Non-pigmented ciliary epithelial cell (primary cell): ENCODE results near the gene SFXN4.
A peak's percentile ranks its signal among the peaks of the same experiment; 100 is the strongest.

Source experiments
- DNase-seq: peaks from one replicate; pipeline ENCODE4 v3.0.0-alpha.2; 2010; ENCODE audit warnings: low read depth

Gene SFXN4, protein sequence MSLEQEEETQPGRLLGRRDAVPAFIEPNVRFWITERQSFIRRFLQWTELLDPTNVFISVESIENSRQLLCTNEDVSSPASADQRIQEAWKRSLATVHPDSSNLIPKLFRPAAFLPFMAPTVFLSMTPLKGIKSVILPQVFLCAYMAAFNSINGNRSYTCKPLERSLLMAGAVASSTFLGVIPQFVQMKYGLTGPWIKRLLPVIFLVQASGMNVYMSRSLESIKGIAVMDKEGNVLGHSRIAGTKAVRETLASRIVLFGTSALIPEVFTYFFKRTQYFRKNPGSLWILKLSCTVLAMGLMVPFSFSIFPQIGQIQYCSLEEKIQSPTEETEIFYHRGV

DNA sequence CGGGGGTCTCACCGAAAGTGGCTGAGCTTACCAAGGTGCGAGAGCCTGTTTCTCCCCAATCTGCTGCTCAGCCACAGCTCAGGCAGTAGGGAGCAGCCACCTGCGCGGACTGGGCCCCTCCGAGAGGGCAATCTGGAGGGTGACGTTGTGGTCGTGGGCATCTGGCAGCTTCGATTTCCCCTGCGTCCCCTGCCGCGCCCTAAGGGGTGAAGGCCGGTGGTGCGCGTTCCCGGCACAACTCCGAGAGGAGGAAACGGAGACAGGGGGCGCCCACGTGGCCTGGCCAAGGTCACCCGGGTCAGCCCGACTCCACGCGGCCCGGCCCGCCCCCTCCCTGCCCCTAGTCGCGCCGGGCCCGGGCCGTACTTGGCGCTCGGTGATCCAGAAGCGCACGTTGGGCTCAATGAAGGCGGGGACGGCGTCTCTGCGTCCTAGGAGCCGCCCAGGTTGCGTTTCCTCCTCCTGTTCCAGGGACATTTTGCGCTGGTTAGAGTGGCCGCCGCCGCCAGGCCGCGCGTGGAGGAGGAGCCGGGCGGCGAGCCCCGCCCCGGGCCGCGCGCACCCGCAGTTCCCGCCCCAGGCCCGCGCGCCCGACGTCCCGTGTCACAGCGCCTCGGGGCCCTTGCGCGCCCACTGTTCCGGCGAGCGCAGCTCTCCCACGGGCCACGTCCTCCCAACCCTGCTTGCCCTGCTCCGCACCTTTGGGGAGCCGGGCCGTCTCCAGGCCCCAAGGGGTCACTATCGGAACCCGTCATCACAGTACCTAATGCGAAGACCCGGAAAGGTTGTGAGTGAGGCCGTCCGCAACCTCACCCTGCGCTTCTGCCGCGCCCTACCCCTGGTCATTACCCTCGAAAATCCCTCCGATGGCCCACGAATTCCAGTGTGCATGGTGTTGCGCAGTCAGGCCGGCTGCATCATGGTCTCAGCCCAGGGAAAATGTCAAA, at the start of gene SFXN4:
Gene SFXN4 (minus strand): TSS at position 544 of the 947 bp plus-strand sequence. CDS start 67 bp downstream, at position 477.
- no peak for DNase-seq

DNA sequence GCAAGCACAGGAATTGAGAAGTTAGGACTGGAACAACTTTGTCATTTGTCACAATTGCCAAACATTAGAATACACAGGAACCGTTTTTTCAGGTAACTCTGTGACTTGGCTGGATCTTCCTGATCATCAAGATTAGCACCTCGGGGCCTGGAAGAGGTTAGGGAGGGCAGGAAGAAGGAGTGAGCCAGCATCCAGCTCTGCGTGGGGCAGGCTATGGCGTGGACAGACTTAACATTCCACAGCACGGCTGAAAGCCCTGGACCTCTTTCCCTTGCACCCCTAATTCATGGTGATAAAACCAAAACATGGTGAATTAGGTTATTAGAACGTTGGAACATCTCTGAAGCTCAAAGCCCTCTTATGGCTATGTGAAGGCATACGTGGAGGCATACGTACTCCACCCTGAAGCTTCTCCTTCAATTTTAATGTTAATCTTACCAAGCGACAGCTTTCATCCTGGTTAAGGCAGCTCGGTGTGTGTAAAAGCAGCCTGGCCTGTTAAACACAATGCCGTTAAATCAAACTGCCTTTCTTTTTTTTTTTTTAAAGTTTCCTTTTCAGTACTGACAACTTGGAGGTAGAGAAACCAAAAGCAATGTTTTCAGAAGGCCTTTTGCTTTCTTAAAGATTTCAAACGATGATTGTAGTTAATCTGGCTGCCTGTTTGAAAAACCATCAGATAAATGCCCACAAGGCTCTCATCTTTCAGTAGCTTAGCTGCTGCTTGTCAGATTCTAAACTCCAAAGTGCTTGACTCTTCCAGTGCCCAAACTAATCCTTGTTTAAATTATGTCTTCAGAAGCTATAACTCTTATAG, 46.3 kb upstream of the SFXN4 start:
- DNase-seq = no peak

DNA sequence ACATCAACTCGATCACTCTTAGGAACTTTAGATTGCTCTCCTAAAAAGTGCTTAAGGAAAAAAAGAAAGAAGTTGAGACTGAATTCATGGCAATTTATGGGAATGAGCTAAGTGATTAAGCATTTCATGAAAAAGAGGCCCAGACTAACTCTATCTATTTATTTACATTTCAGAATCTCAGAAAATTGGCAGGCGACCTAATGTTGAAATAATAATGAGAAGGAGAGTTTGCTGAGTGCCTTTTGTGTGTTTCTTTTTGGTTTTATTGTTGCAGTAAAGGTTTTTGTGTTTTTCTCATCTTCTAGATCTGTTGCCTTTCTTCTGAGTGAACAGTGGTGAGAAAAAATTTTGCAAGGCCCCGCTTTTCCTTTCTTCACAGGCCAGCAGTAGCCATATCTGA, 45.7 kb upstream of the SFXN4 start:
- no peak for DNase-seq

DNA sequence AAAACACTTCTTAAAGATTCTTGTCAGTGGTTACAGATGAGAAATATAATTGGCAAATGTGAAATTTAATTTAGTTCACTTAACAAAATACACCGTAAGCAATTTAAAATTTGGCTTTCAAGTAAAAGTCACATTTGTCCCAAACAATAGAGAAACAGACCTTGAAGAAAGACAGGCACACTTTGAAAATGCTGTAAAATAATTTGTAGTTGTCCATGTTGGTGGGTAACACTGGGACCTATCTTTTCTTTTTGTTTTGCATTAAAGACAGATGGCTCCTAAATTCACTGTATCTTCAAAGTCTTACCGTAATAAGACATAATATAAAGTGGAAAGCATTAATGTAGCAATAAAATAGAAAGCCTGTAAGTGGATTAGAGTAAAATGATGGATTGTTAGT, 45.1 kb upstream of the SFXN4 start:
- DNase-seq = no peak

DNA sequence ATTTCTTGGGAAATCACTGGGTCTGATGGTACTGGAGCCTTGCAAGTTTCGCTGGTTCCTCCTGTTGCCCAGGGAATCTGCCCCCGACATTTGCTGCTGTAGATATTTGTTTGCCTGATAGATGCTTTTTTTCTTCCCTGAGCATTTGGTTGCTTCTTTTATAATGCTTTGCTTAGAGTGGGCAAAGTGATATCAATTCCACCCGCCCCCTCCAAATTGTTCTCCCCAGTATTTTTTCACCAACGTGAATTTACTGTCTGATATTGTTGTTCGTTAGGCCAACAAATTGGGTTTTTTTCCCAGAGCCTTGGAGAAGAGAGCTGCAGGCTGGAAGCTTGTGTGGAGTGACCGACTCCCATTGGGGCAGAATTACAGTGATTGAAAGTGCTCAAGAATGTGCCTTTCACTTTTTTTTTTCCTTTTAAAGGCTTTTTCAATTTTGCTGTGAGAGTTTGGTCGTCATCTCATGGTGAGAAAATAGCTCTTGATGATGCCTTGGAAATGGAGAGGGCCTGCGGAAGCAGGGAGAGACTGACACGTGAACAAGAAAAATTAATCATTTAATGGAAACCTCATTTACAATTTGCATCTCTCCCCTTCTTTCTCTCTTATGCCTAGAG, 44.3 kb upstream of the SFXN4 start:
- no peak for DNase-seq

DNA sequence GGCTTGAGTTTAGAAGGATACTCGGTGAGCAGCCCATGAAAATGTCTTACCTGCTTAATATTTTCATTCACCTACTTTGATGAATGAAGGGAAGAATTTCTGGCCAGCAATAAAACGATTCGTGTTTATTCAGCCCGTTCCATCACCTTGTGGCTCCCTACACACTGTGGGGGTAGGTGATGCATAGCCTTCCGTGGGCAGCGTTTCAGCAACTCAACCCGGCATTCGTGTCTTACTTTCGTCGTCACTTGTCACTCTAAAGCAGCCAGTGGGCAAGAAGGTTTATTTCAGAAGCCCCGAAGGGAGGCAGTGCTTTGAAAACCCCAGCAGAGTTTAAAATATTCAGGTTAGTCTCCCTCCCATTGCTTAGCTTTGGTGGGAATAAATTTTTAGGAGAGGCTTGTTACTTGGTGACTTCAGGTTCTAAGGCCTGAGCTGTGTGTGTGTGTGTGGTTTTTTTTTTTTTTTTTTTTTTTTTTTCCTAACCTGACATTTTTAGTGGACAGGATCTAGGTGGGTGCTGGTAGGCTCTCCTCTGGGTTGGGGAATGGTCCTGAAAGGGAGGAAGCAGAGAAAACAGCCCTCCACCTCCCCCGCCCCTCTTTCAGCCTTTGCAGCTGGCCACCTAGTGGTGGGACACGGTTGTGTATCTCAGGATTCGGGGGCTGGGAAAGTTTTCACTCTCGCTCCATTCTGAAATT, 43.7 kb upstream of the SFXN4 start:
- DNase-seq = no peak

DNA sequence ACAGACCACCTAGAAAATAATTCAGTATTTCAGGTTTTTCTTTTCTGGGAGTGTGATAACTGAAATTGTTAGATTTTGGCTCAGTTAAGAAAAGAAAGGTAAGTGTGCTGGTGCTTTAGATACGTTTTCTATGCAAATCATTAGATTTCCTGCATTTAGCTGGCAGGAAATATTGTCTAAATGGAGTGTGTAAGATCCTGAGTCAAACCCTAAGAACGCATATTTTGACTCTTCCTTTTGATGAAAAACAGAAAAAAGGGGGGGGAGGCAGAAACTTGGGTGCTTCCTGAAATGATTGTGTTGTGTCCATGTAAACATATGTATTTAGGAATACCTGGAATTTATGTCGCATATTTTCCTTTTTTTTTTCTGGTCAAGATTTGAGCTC, 43.0 kb upstream of the SFXN4 start:
- no peak for DNase-seq

DNA sequence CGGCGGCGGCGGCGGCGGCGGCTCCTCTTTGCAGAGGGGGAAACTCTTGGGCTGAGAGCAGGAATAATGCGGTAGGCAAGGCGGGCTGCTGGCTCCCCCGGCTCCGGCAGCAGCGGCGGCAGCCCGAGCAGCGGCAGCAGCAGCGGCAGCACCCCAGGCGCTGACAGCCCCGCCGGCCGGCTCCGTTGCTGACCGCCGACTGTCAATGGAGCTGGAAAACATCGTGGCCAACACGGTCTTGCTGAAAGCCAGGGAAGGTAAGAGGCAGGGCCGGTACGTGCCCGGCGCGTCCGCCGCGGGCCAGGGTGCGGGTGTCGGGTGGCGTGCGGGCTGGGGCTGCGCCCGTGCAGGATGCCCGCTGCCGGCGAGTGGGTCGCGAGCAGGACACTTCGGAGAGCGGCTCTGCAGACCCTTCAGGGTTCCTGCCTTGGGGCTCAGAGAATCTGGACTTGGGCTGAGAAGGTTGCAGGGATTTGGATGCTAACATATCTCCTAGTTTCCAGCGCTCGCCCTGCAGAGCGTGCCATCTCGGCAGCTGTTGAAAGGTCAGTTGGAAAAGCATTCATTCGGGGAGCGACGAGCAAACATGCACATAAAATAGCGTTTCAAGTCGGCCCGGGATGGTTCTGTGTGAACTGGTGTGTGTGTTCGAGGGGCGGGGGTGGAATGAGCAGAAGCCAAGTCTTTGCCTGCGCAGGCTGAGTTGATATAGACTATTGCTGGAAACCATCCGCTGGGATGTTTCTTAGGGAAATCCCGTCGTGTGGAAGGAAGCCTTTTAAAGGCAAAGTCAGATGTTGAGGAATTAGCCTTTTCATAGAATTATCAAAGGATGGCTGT, 42.4 kb upstream of the SFXN4 start:
- no peak for DNase-seq

DNA sequence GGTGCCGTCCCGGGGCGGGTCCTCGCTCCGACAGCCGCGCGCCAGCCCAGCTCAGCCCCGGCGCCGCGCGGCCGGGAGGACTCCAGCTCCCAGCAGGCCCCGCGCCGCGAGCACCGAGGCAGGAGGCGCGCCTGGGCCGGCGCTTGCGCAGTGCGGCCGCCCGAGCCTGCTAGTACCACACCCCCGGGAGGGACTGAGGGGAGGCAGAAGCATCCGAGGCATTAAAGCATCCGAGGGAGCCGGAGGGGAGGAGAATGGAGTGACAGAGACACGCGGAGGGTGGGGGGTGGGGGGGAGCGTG, 41.8 kb upstream of the SFXN4 start, which contains the start of gene GRK5:
Gene GRK5 (plus strand): TSS at position 206 of the 301 bp plus-strand sequence. CDS start 347 bp downstream, outside the sequence.
- DNase-seq = no peak

DNA sequence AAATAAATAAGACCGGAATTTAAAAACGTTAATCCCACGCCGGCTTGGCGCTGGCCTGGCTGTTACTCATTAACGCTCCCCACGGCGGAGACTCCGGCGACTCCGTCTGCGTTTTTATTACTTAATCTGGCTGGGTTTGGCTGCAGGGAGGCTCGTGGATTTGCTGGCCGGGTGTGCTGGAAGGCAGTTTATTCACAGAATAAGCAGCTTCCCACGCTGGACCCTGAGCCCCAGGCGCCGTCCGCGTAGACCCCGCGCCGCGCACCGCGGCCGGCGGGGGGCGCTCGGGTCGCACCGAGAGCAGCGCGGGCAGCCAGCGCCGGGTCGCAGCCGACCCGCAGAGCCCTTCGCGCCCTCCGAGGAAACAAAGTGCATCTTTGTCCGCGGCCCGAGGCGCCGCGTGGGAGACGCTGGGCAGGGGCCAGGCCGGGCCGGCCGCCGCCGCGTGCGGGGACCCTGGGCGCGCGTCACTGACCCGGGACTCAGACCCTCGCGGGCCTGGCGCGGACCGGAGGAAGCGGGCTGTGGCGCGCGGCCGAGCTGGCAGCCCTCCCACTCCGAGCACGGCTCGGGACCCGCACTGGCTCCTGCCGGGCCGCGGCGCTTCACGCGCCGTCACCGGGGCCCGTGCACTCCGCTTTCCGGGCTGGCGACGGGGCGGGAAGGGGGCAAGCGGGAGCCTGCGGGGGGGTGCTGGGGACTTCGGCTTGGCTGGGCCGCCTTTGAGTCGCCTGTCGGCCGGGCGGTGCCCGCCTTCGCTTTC, 41.3 kb upstream of the SFXN4 start:
- no peak for DNase-seq

DNA sequence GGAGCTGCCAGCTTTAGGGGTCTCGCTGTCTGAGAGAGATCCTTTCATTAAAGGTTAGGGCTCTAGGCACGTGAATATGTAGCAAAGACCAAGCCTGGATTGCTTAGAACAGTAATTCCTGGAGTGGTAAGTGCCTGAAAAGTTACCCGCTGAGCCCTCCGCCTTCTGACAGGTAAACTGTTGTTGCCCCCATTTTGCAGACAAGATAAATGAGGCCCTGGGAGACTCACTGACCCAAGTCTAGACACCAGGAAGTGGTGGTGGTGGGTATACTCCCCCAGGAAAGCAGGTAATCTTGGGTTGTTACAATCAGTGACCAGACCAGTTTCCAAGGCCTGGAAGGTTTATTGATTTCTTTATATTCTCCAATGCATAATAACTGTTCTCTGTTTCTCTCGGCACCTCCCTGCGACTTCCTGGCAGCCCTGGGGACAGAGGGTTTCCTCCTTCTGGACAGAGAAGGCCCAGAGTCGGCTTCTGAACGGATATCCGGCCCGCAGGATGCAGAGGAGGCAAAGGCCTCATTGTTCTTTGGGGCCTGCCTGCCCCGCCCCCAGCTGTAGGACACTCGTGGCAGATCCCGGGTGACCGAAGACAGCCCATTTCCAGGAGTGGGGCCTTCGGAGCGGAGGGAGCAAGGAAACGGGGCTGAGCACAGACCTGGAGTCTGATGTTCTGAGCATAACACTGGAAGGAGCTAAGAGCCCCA, 40.5 kb upstream of the SFXN4 start:
- DNase-seq = no peak

DNA sequence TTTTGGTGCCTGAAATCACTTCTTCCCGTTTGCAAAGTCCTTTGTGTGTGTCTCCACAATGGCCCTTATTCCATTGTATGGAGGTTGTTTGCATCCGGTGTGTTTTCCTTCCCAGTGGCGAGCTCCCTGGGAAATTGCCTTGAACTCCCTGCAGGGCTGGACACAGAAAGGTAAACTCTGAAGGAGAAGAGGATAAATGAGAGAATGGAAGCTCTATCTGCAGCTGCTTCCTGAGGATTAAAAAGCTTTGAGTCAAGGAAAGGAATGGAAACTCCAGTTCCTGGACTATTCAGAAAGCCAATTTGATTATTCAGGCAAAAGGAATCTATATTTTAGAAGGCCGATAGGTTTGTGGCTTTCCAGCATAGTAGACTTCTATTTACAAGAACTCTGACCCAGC, 37.5 kb upstream of the SFXN4 start:
- no peak for DNase-seq

DNA sequence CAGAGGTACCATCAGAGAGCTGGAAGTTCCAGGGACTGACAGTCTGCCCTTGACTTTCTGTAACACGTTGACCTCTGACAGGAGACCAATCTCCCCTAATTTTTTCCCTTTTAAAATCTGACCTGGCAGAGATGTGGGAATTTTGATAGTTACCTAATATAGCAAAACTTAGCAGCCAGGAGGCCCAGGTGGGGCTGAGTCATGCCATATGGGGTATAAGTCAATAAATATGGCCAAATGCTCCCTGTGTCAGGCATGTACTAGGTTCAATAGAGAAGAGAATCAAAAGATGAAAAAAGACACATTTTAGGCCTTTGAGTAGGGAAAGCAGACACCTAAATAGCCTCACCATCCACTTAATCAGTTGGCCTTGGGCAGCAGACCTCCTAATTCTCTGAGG, 35.7 kb upstream of the SFXN4 start:
- DNase-seq = no peak

DNA sequence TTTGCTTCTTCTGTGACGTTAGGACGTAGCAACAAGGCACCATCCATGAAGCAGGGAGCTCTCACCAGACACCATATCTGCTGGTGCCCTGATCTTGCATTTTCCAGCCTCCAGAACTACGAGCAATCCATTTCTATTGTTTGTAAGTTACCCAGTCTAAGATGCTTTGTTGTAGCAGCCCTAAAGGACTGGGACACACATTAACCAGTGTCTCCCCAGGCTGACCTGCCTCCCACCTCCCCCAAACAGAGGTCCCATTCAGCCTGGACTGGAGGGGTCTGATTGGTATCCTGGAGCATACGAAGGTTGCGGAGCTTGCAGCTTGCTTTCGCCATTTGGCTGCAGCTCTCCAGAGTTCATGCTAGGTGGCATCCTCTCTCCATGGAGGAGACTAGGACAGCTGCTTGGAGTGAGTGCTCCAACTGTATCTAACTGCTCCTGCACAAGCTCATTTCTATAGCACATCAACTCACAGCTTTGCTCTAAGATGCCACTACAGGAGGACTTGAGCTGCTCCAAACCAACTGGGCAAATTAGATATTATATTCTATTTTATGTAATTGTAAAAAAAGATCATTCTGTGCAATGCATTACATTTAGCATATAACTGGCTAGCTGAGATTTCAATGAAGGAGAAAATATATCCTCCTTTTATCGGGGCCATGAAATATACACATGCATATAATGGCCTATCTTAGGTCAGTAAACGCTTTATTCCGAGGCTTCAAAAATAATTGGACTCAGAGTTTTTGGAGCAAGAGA, 33.9 kb upstream of the SFXN4 start:
- DNase-seq = peak; percentile 76

DNA sequence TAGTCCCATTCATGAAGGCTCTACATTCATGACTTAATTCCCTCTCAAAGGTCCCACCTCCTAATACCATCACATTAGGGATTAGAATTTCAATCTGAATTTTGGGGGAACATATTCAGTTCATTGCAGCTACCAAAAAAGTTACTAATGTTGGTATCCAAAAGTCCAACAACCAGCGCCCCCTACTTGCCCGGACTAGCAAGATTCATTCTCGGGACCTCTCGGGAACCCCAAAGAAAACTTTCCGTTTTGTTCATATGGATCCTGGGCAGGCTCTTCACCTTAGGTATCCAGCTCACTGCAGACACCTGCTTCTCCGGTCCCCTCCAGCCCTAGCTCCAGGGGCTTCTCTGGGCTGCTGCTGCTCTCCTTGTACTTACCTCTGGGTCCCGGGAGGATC, 32.9 kb upstream of the SFXN4 start:
- no peak for DNase-seq

DNA sequence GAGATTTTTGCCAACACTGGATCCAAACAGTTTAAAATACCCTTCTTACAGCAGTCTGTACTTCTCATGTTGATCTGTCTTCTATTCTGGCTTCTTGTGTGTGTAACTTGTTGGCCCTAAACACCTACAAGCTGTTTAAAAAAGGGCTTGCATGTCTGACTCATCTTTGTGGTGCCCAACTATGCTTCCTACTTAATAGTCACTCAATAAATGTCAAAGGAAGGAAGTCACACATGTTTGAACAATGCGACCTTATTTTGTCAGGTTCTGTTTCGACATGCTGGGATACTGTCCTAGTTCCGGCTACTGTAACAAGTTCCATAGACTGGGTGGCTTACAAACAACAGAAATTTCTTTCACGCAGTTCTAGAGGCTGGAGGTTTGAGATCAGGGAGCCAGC, 32.4 kb upstream of the SFXN4 start:
- DNase-seq = no peak

DNA sequence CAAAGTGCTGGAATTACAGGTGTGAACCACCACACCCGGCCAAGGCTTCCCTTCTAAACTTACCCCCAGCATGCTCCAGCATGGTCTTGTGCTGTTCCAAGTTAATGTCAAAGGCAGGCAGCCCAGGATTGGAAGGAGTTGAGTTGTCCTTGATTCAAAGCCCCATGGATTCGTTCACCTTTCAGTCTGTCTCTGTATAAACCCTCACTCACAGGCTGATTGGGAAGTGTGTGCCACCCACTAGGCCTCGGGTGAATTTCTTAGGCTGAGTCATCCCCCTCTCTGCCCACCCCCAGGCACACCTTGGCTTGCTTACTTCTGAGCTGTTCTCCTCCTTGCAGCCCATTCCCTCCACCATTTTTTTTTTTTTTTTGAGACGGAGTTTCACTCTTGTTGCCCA, 26.4 kb upstream of the SFXN4 start:
- no peak for DNase-seq
